DOHH2 (cell line): Measurements from ENCODE around the gene PNMA3.
"Not testable (repeated sequence)": the region's sequence is repeated elsewhere in the genome, so short reads cannot be mapped to it uniquely, and the experiment has no call there.

Experiments used
- H3F3A ChIP-seq: fragments of 200-600 bp; sonication (generic), shearing (Covaris generic); 2 replicates; pipeline ENCODE4 v1.6.0; 2016; ENCODE audit warnings: antibody characterized with exemption, mild to moderate bottlenecking; ENCODE audit not compliant: control insufficient read depth, insufficient read depth
- H3K27ac ChIP-seq: fragments of 200-600 bp; sonication (generic); 2 replicates; pipeline ENCODE4 v1.5.1; 2014; ENCODE audit warnings: low read depth, mild to moderate bottlenecking, low read length, moderate library complexity
- H3K27me3 ChIP-seq: fragments of 200-600 bp; sonication (generic); 2 replicates; pipeline ENCODE4 v1.6.1; 2014; ENCODE audit warnings: mild to moderate bottlenecking, low read length, mixed read lengths; ENCODE audit not compliant: control insufficient read depth
- H3K36me3 ChIP-seq: fragments of 200-600 bp; sonication (generic); 2 replicates; pipeline ENCODE4 v1.6.1; 2014; ENCODE audit warnings: mild to moderate bottlenecking, low read length, moderate library complexity, mixed read lengths; ENCODE audit not compliant: control insufficient read depth
- H3K4me1 ChIP-seq: fragments of 200-600 bp; sonication (generic); 2 replicates; pipeline ENCODE4 v1.6.1; 2014; ENCODE audit warnings: mild to moderate bottlenecking, low read length, mixed read lengths; ENCODE audit not compliant: control insufficient read depth
- H3K4me2 ChIP-seq: fragments of 200-600 bp; sonication (generic); 2 replicates; pipeline ENCODE4 v1.6.0; 2014; ENCODE audit warnings: mild to moderate bottlenecking, low read length, moderate library complexity
- H3K4me3 ChIP-seq: fragments of 200-600 bp; sonication (generic); 2 replicates; pipeline ENCODE4 v1.5.1; 2014; ENCODE audit warnings: mild to moderate bottlenecking, low read length, mixed read lengths
- H3K79me2 ChIP-seq: fragments of 200-600 bp; sonication (generic); 2 replicates; pipeline ENCODE4 v1.6.1; 2014; ENCODE audit warnings: mild to moderate bottlenecking, low read length, mixed read lengths; ENCODE audit not compliant: control insufficient read depth
- H3K9me2 ChIP-seq: fragments of 200-600 bp; sonication (generic); replicated peaks from 2 replicates; pipeline ENCODE4 v1.6.1; 2014; ENCODE audit warnings: mild to moderate bottlenecking, low read length, mixed read lengths; ENCODE audit not compliant: control insufficient read depth
- H3K9me3 ChIP-seq: fragments of 200-600 bp; sonication (generic); 2 replicates; pipeline ENCODE4 v1.6.1; 2014; ENCODE audit warnings: antibody characterized with exemption, low read length, mixed read lengths; ENCODE audit not compliant: control insufficient read depth, insufficient read depth
- H4K20me1 ChIP-seq: fragments of 200-600 bp; sonication (generic); 2 replicates; pipeline ENCODE4 v1.6.0; 2014; ENCODE audit warnings: low read depth, mild to moderate bottlenecking, antibody characterized with exemption, low read length, moderate library complexity; ENCODE audit not compliant: control insufficient read depth, insufficient read depth
- EZH2phosphoT487 ChIP-seq: fragments of 200-600 bp; sonication (generic); IDR thresholded peaks from 2 replicates; pipeline ENCODE4 v1.6.1; 2017; ENCODE audit warnings: borderline replicate concordance, mild to moderate bottlenecking, antibody characterized with exemption, low read length, moderate library complexity, mixed read lengths
- TF ChIP-seq, protein P1 (sequence below): fragments of 200-600 bp; sonication (generic); IDR thresholded peaks from one replicate; pipeline ENCODE4 v1.5.1; 2014; ENCODE audit warnings: antibody characterized with exemption, mild to moderate bottlenecking, low read depth, low read length; ENCODE audit not compliant: poor library complexity, severe bottlenecking

Gene PNMA3, protein sequence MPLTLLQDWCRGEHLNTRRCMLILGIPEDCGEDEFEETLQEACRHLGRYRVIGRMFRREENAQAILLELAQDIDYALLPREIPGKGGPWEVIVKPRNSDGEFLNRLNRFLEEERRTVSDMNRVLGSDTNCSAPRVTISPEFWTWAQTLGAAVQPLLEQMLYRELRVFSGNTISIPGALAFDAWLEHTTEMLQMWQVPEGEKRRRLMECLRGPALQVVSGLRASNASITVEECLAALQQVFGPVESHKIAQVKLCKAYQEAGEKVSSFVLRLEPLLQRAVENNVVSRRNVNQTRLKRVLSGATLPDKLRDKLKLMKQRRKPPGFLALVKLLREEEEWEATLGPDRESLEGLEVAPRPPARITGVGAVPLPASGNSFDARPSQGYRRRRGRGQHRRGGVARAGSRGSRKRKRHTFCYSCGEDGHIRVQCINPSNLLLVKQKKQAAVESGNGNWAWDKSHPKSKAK

DNA sequence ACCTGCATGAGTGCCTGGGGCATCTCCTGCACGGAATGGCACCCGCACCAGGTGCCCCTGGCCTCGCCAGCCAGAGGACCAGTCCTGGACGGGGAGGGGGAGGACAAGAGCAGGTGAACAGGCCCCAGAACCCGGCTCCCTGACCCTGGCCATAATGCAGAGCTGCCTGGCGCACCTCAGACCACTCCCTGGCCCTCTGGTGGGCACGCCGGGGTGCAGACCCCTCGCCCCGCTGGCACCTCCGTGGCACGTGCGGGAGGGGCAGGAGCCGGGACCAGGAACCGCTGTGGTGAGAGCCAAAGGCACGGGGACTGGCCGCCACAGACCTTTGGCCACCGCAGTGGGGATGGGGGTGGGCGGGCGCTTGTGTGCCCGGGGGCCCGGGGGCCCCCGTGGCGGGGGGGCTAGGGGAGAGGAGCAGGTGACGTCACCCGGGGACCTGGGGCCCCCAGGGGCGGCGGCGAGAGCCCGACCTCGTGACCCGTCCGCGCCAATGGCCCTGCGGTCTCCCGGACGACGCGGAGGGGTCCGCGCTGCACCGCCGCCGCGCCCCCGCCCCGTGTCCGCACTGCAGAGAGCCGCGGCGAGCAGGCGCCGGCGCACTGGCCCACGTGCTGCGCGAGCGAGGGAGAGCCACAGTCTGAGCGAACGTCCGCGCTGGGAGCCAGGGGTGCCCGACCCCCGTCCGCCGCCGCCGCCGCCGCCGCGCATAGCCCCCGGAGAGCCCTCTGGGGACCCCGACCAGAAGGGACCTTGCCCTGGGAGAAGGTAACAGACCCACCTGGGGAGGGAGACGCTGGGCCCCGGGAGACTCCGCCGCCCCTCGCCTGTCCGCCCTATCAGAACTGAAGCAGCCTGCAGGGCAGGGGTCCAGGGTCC is at the start of gene PNMA3:
Gene PNMA3 (plus strand): TSS at position 600 of the 879 bp plus-strand sequence. CDS start 586 bp downstream, outside the sequence.
- Histone ChIP-seq H3K9me2 (no peaks in the 10 kb centered on the region), H3K9me3 (no peaks in the 10 kb centered on the region), H3K79me2 (no peaks in the 10 kb centered on the region), H3K4me1 (no peaks in the 10 kb centered on the region), H3K4me2 (no peak within 1 kb of the TSS), H3K27me3 (no peaks in the 10 kb centered on the region), H3K27ac (no peak within 1 kb of the TSS), H3K4me3 (no peak within 1 kb of the TSS), H3F3A (no peaks in the 10 kb centered on the region), H3K36me3 (no peaks in the 10 kb centered on the region), H4K20me1 (no peaks in the 10 kb centered on the region)
- no peak for TF ChIP-seq EZH2phosphoT487
- TF ChIP-seq, protein P1, sequence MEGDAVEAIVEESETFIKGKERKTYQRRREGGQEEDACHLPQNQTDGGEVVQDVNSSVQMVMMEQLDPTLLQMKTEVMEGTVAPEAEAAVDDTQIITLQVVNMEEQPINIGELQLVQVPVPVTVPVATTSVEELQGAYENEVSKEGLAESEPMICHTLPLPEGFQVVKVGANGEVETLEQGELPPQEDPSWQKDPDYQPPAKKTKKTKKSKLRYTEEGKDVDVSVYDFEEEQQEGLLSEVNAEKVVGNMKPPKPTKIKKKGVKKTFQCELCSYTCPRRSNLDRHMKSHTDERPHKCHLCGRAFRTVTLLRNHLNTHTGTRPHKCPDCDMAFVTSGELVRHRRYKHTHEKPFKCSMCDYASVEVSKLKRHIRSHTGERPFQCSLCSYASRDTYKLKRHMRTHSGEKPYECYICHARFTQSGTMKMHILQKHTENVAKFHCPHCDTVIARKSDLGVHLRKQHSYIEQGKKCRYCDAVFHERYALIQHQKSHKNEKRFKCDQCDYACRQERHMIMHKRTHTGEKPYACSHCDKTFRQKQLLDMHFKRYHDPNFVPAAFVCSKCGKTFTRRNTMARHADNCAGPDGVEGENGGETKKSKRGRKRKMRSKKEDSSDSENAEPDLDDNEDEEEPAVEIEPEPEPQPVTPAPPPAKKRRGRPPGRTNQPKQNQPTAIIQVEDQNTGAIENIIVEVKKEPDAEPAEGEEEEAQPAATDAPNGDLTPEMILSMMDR: no peak

DNA sequence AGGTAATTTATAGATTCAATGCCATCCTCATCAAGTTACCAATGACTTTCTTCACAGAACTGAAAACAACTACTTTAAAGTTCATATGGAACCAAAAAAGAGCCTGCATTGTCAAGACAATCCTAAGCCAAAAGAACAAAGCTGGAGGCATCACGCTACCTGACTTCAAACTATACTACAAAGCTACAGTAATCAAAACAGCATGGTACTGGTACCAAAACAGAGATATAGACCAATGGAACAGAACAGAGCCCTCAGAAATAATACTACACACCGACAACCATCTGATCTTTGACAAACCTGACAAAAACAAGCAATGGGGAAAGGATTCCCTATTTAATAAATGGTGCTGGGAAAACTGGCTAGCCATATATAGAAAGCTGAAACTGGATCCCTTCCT is 39.1 kb upstream of the PNMA3 start:
- H3K27me3 ChIP-seq, H3K9me2 ChIP-seq, H3K9me3 ChIP-seq, H4K20me1 ChIP-seq, H3F3A ChIP-seq, H3K4me2 ChIP-seq, H3K4me1 ChIP-seq, H3K36me3 ChIP-seq, H3K27ac ChIP-seq, H3K79me2 ChIP-seq, H3K4me3 ChIP-seq: not testable (repeated sequence)

DNA sequence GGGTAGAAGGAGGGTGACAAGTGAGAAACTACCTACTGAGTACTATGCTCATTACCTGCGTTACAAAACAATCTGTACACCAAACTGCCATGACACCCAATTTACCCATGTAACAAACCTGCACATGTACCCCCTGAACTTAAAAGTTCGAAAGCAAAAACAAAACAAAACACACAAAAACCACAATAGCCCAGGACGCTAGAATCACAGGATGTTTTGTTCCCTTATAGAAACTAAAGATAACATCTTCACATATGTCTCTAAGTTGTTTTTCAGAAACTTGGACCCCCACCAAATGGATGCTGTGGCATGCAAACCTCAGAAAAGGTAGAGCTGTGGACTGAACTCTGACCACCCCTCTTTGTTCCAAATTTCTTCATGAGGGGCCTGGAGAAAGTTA is 37.1 kb upstream of the PNMA3 start:
- no peak overlapping the region for H3K4me2 ChIP-seq
- no peak overlapping the region for H3K27ac ChIP-seq
- H3K9me3 ChIP-seq: no peaks in the 10 kb centered on the region
- no peak overlapping the region for H3K4me3 ChIP-seq
- H3K9me2 ChIP-seq: no peaks in the 10 kb centered on the region
- H4K20me1 ChIP-seq: no peaks in the 10 kb centered on the region
- no peaks in the 10 kb centered on the region for H3K4me1 ChIP-seq
- no peaks in the 10 kb centered on the region for H3K36me3 ChIP-seq
- no peaks in the 10 kb centered on the region for H3K79me2 ChIP-seq
- TF ChIP-seq, protein P1: no peak
- no peak for TF ChIP-seq EZH2phosphoT487
- no peaks in the 10 kb centered on the region for H3K27me3 ChIP-seq
- H3F3A ChIP-seq: no peaks in the 10 kb centered on the region

DNA sequence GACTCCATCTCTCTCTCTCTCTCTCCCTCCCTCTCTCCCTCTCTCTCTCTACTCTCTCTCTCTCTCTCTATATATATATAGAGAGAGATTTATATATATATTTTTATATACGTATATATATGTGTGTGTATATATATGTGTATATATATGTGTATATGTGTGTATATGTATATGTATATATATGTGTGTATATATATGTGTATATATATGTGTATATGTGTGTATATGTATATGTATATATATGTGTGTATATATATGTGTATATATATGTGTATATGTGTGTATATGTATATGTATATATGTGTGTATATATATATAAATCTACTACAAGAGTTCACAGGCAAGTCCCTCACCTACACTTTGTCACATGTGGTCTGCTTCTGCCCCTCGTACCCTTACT is 29.8 kb upstream of the PNMA3 start:
- H3K79me2 ChIP-seq, H3K36me3 ChIP-seq, H3K9me2 ChIP-seq, H3K9me3 ChIP-seq, H4K20me1 ChIP-seq, H3F3A ChIP-seq, H3K27ac ChIP-seq, H3K4me3 ChIP-seq, H3K4me2 ChIP-seq, H3K4me1 ChIP-seq, H3K27me3 ChIP-seq: not testable (repeated sequence)

DNA sequence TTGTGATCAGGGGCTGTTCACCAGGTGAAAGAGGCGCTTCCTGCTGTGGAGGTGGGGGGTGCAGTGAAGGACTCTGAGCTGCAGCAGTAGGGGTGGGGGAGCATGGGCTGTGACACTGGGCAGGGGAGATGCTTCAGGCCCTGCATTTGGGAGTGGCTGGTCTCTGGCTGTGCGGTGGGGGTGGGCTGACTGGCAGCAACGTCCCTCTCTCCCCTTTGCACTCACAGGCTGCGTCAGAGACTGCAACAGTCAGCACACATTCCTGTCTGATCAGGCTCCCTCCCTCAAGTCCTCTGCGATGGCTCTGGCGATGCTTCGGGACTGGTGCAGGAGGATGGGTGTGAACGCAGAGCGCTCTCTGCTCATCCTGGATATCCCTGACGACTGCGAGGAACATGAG is 27.8 kb upstream of the PNMA3 start:
- H3K4me3 ChIP-seq, H3K36me3 ChIP-seq, H3K9me3 ChIP-seq, H3K27ac ChIP-seq, H3K79me2 ChIP-seq, H3K27me3 ChIP-seq, H3F3A ChIP-seq, H3K9me2 ChIP-seq, H3K4me1 ChIP-seq, H3K4me2 ChIP-seq, H4K20me1 ChIP-seq: not testable (repeated sequence)
